Measurements from ENCODE around the gene SCAMP4. TPM values are rescaled to one million over a fixed set of nuclear protein-coding genes. Genes with fewer than 3 reads are reported as not detected.

SCAMP4 gene
- total and polyA plus RNA-seq, 9 of the 15 experiments (the other 6 are each of a cell fraction or from before 2014, with no cell fraction given): 0.81 to 45.9 (median 12.8) TPM

DNA sequence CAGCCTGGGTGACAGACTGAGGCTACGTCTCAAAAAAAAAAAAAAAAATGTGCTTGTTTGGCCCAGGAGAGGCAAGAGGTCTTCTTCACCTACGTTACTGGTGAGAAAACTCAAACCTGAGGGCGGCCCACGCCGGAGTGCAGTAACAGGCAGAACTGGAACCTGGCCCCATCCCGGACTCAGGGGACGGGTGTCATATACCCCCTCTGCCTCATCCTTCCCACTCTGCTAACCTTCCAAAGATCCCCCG is 414 bp upstream of the SCAMP4 start (continued):
- TF ChIP-seq ZNF764 (CRISPR knock-in tag; IDR thresholded peaks at IDR 0.05; ENCODE audit: low read depth) (peak; percentile 87), CC2D1A (IDR thresholded peaks at IDR 0.05) (no peak), SNRNP70 (optimal IDR thresholded peaks at IDR 0.05; ENCODE audit: low read depth, low read length) (no peak), CXXC5 (CRISPR knock-in tag; IDR thresholded peaks at IDR 0.05) (no peak), LCOR (CRISPR knock-in tag; IDR thresholded peaks at IDR 0.05) (no peak), JUND (IDR thresholded peaks at IDR 0.05; ENCODE audit: borderline replicate concordance, low read depth, low read length) (no peak), JUND (tag; IDR thresholded peaks at IDR 0.05; ENCODE audit: borderline replicate concordance, low read depth, low read length) (no peak), KAT7 (CRISPR knock-in tag; IDR thresholded peaks at IDR 0.05; ENCODE audit: borderline replicate concordance) (0 out of 2 replicates have a peak, but pooled peaks have one; percentile 18), CTCF (IDR thresholded peaks at IDR 0.05 in 2 of 3, conservative IDR thresholded peaks at IDR 0.05 in 1 of 3; ENCODE audit: insufficient read depth in 2 of 3, low read depth in 1 of 3, low read length in 3 of 3) (no peak), E2F5 (CRISPR knock-in tag; IDR thresholded peaks at IDR 0.05) (no peak), FOXM1 (IDR thresholded peaks at IDR 0.05; ENCODE audit: low read depth) (no peak), FOXM1 (CRISPR knock-in tag; IDR thresholded peaks at IDR 0.05; ENCODE audit: low read depth) (no peak), DPF2 (IDR thresholded peaks at IDR 0.05) (0 out of 2 replicates have a peak, but pooled peaks have one; percentile 48)
- TF ChIP-seq, protein P1, sequence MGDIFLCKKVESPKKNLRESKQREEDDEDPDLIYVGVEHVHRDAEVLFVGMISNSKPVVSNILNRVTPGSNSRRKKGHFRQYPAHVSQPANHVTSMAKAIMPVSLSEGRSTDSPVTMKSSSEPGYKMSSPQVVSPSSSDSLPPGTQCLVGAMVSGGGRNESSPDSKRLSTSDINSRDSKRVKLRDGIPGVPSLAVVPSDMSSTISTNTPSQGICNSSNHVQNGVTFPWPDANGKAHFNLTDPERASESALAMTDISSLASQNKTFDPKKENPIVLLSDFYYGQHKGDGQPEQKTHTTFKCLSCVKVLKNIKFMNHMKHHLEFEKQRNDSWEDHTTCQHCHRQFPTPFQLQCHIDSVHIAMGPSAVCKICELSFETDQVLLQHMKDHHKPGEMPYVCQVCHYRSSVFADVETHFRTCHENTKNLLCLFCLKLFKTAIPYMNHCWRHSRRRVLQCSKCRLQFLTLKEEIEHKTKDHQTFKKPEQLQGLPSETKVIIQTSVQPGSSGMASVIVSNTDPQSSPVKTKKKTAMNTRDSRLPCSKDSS (IDR thresholded peaks at IDR 0.05; ENCODE audit: low read depth, partially characterized antibody): no peak
- TF ChIP-seq, protein P2, sequence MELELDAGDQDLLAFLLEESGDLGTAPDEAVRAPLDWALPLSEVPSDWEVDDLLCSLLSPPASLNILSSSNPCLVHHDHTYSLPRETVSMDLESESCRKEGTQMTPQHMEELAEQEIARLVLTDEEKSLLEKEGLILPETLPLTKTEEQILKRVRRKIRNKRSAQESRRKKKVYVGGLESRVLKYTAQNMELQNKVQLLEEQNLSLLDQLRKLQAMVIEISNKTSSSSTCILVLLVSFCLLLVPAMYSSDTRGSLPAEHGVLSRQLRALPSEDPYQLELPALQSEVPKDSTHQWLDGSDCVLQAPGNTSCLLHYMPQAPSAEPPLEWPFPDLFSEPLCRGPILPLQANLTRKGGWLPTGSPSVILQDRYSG (tag; conservative IDR thresholded peaks at IDR 0.05; ENCODE audit: low read depth): no peak
- TF ChIP-seq, protein P3, sequence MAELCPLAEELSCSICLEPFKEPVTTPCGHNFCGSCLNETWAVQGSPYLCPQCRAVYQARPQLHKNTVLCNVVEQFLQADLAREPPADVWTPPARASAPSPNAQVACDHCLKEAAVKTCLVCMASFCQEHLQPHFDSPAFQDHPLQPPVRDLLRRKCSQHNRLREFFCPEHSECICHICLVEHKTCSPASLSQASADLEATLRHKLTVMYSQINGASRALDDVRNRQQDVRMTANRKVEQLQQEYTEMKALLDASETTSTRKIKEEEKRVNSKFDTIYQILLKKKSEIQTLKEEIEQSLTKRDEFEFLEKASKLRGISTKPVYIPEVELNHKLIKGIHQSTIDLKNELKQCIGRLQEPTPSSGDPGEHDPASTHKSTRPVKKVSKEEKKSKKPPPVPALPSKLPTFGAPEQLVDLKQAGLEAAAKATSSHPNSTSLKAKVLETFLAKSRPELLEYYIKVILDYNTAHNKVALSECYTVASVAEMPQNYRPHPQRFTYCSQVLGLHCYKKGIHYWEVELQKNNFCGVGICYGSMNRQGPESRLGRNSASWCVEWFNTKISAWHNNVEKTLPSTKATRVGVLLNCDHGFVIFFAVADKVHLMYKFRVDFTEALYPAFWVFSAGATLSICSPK (IDR thresholded peaks at IDR 0.05; ENCODE audit: borderline replicate concordance): peak; percentile 7; the same call in 1 of the 2 replicates
- TF ChIP-seq, protein P4, sequence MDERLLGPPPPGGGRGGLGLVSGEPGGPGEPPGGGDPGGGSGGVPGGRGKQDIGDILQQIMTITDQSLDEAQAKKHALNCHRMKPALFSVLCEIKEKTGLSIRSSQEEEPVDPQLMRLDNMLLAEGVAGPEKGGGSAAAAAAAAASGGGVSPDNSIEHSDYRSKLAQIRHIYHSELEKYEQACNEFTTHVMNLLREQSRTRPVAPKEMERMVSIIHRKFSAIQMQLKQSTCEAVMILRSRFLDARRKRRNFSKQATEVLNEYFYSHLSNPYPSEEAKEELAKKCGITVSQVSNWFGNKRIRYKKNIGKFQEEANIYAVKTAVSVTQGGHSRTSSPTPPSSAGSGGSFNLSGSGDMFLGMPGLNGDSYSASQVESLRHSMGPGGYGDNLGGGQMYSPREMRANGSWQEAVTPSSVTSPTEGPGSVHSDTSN (CRISPR knock-in tag; IDR thresholded peaks at IDR 0.05; ENCODE audit: low read depth): no peak
- TF ChIP-seq, protein P4 (tag; conservative IDR thresholded peaks at IDR 0.05; ENCODE audit: low read depth): no peak

Measured in K562 (cell line).